HCT116 (cell line): ENCODE results near the gene DNAJC8. TPM values are rescaled to one million over a fixed set of nuclear protein-coding genes. Genes with fewer than 3 reads are reported as not detected.

Experiments used
- ATAC-seq: fragments of 200-7000 bp; cut with Tn5 transposase; 2 replicates; pipeline ENCODE4 v1.9.1; 2020; ENCODE audit warnings: mild to moderate bottlenecking, moderate library complexity
- BruUV-seq: library from RNA; stranded (reverse); fragments of 400-500 nt; replicated peaks from 2 replicates; lab custom pipeline; 2021; lab: Mats Ljungman, UMichigan
- CTCF ChIA-PET: fragments of 300-600 bp; sonication (Branson Sonifier 250); formaldehyde crosslinking; loops from one replicate; lab custom pipeline; 2021; ENCODE audit warnings: antibody characterized with exemption; lab: Charles Lee
- POLR2A ChIA-PET: fragments of 300-600, 350-600 bp; sonication (Branson Sonifier 250); formaldehyde crosslinking; loops from one replicate; lab custom pipeline; 2021; ENCODE audit warnings: antibody characterized with exemption; lab: Charles Lee
- RAD21 ChIA-PET, 2 experiments: fragments of 300-600 bp; sonication (Branson Sonifier 250); formaldehyde crosslinking; loops; one replicate each; lab custom pipeline; 2023; ENCODE audit warnings: low total read pairs in 2 of 2; ENCODE audit not compliant: uncharacterized antibody in 2 of 2, unreplicated experiment in 2 of 2, low non-redundant PET in 1 of 2; lab: Charles Lee
- DNase-seq: peaks from one replicate; pipeline ENCODE4 v3.0.0-alpha.2; 2010; ENCODE audit warnings: low read depth, low spot score
- H2AFZ ChIP-seq: fragments of 200-600 bp; shearing (Covaris generic), sonication (generic); 2 replicates; pipeline ENCODE4 v1.6.1; 2017; ENCODE audit warnings: low read depth, mixed run types, mixed read lengths, antibody characterized with exemption, low read length; ENCODE audit not compliant: poor library complexity, severe bottlenecking
- H3K27ac ChIP-seq: 2 replicates; pipeline ENCODE4 v1.5.1; 2012; ENCODE audit warnings: low read depth, low read length
- H3K27me3 ChIP-seq: fragments of 200-600 bp; sonication (generic); 2 replicates; pipeline ENCODE4 v1.6.1; 2016; ENCODE audit warnings: mixed run types, low read length, mixed read lengths; ENCODE audit not compliant: insufficient read depth
- H3K36me3 ChIP-seq, 2 experiments: fragments of 200-500 bp in 1 of 2; fragments of 200-600 bp in 1 of 2; sonication (Bioruptor generic) in 1 of 2; sonication (generic) in 1 of 2; 2 replicates each; pipeline versions ENCODE4 v1.5.1 to v1.6.1; 2014 to 2016; ENCODE audit warnings: low read length in 2 of 2, inconsistent platforms in 1 of 2, mixed read lengths in 1 of 2, mixed run types in 1 of 2; ENCODE audit not compliant: insufficient read depth in 2 of 2, control insufficient read depth in 1 of 2
- H3K4me1 ChIP-seq, 2 experiments: fragments of 200-600 bp in 1 of 2; sonication (generic) in 1 of 2; 2 replicates each; pipeline versions ENCODE4 v1.5.1 to v1.6.1; 2012 to 2017; ENCODE audit warnings: low read length in 2 of 2, inconsistent platforms in 1 of 2, mild to moderate bottlenecking in 1 of 2, mixed read lengths in 1 of 2, mixed run types in 1 of 2, moderate library complexity in 1 of 2; ENCODE audit not compliant: insufficient read depth in 2 of 2, control insufficient read depth in 1 of 2
- H3K4me2 ChIP-seq: fragments of 200-600 bp; sonication (generic); 2 replicates; pipeline ENCODE4 v1.6.1; 2017; ENCODE audit warnings: mixed run types, low read length, mixed read lengths
- H3K4me3 ChIP-seq, 2 experiments: fragments of 200-600 bp in 1 of 2; sonication (generic) in 1 of 2; replicated peaks in 1 of 2; 2 replicates each; pipeline ENCODE4 v1.5.1; 2011 to 2016; ENCODE audit warnings: low read length in 2 of 2, control low read depth in 1 of 2, low read depth in 1 of 2, mild to moderate bottlenecking in 1 of 2, mixed read lengths in 1 of 2, mixed run types in 1 of 2
- H3K79me2 ChIP-seq: fragments of 200-600 bp; sonication (generic); 2 replicates; pipeline ENCODE4 v1.6.1; 2017; ENCODE audit warnings: mild to moderate bottlenecking, mixed run types, low read length, moderate library complexity, mixed read lengths; ENCODE audit not compliant: insufficient read depth
- H3K9ac ChIP-seq: fragments of 200-600 bp; sonication (generic); 2 replicates; pipeline ENCODE4 v1.6.1; 2016; ENCODE audit warnings: low read length, mixed read lengths
- H3K9me2 ChIP-seq: fragments of 200-600 bp; sonication (generic), shearing (Covaris generic); 2 replicates; pipeline ENCODE4 v1.6.1; 2017; ENCODE audit warnings: mixed run types, mild to moderate bottlenecking, moderate library complexity; ENCODE audit not compliant: insufficient read depth
- H3K9me3 ChIP-seq, 2 experiments: fragments of 200-500 bp in 1 of 2; fragments of 200-600 bp in 1 of 2; sonication (Bioruptor generic) in 1 of 2; sonication (generic) in 1 of 2; 2 replicates each; pipeline ENCODE4 v1.6.1; 2014 to 2017; ENCODE audit warnings: low read length in 2 of 2, mixed read lengths in 2 of 2, inconsistent platforms in 1 of 2, low read depth in 1 of 2, mild to moderate bottlenecking in 1 of 2, mixed run types in 1 of 2, moderate library complexity in 1 of 2; ENCODE audit not compliant: control insufficient read depth in 1 of 2, insufficient read depth in 1 of 2
- H4K20me1 ChIP-seq: fragments of 200-600 bp; sonication (generic), shearing (Covaris generic); 2 replicates; pipeline ENCODE4 v1.6.1; 2017; ENCODE audit warnings: mixed run types, mild to moderate bottlenecking, moderate library complexity; ENCODE audit not compliant: insufficient read depth
- CBX3 ChIP-seq: IDR thresholded peaks from 2 replicates; pipeline ENCODE4 v1.6.1; 2012; ENCODE audit warnings: low read depth
- CEBPB ChIP-seq: IDR thresholded peaks from 2 replicates; pipeline ENCODE4 v1.6.1; 2012; ENCODE audit warnings: low read depth
- CTCF ChIP-seq, 3 experiments: fragments of 200-600 bp in 1 of 3; sonication (generic) in 1 of 3; IDR thresholded peaks in 2 of 3; conservative IDR thresholded peaks in 1 of 3; 2 replicates each; pipeline ENCODE4 v1.5.1; 2012 to 2017; ENCODE audit warnings: low read depth in 2 of 3, low read length in 2 of 3, antibody characterized with exemption in 1 of 3, borderline replicate concordance in 1 of 3, control low read depth in 1 of 3, mild to moderate bottlenecking in 1 of 3, mixed read lengths in 1 of 3, mixed run types in 1 of 3, moderate library complexity in 1 of 3; ENCODE audit not compliant: insufficient read depth in 1 of 3
- EGR1 ChIP-seq: IDR thresholded peaks from 2 replicates; pipeline ENCODE4 v1.6.1; 2012; ENCODE audit warnings: low read depth
- ELF1 ChIP-seq: IDR thresholded peaks from 2 replicates; pipeline ENCODE4 v1.6.1; 2012; ENCODE audit warnings: low read depth, borderline replicate concordance
- EZH2 ChIP-seq: fragments of 200-600 bp; sonication (generic); IDR thresholded peaks from 2 replicates; pipeline ENCODE4 v1.6.1; 2017; ENCODE audit warnings: antibody characterized with exemption, mixed run types
- JUND ChIP-seq: IDR thresholded peaks from 2 replicates; pipeline ENCODE4 v1.6.1; 2012
- SRF ChIP-seq: IDR thresholded peaks from 2 replicates; pipeline ENCODE4 v1.6.1; 2012; ENCODE audit warnings: low read depth
- YY1 ChIP-seq: IDR thresholded peaks from 2 replicates; pipeline ENCODE4 v1.6.1; 2011; ENCODE audit warnings: low read length, low read depth, moderate library complexity, mild to moderate bottlenecking; ENCODE audit not compliant: insufficient replicate concordance; ENCODE audit errors: extremely low read depth
- ZFX ChIP-seq: fragments of 450-650 bp; IDR thresholded peaks from 2 replicates; pipeline ENCODE4 v1.6.1; 2017
- ZNF274 ChIP-seq: fragments of 200-500 bp; sonication (Bioruptor generic); IDR thresholded peaks from 2 replicates; pipeline ENCODE4 v1.6.1; 2014; ENCODE audit warnings: mild to moderate bottlenecking, low read depth, low read length, inconsistent platforms
- intact Hi-C: fragments of 100-400 bp; cut with micrococcal nuclease; formaldehyde crosslinking; loops from 2 replicates; pipeline ENCODE4 v1.10.0; 2022
- total RNA-seq: library from RNA; stranded (reverse); gene quantifications from one replicate; pipeline ENCODE4 v1.2.1, GENCODE V29; 2021; ENCODE audit not compliant: unreplicated experiment
- TF ChIP-seq, protein P1 (sequence below): IDR thresholded peaks from 2 replicates; pipeline ENCODE4 v1.6.1; 2011; ENCODE audit warnings: mild to moderate bottlenecking, low read length, moderate library complexity; ENCODE audit not compliant: insufficient replicate concordance; ENCODE audit errors: extremely low read depth
- TF ChIP-seq, protein P2 (sequence below): IDR thresholded peaks from 2 replicates; pipeline ENCODE4 v1.6.1; 2012; ENCODE audit warnings: low read depth

The DNAJC8 gene
- total RNA-seq, 1 experiment from 2014 or later, result 102 TPM

DNA sequence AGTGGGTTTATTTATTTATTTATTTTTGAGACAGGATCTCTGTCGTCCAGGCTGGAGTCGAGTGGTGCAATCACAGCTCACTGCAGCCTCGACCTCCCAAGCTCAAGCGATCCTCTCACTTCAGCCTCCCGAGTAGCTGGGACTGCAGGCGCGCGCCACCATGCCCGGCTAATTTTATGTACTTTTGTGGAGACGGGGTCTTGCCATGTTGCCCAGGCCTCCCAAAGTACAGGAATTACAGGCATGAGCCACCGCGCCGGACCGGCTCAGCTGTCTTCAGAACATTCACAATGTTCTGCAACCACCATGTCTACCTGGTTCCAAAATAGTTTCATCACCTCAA lies 406 bp upstream of the DNAJC8 start:
- BruUV-seq, result no TSS peak
- H2AFZ ChIP-seq, result no peak overlapping the region
- ChIA-PET RAD21 (no interaction called here), CTCF (interaction anchor here (3.5 kb wide), 1 partner anchor 15 kb away, joined by 42 read pairs; no protein-coding TSS in a partner anchor), POLR2A (interaction anchor here (6.4 kb wide), 1 partner anchor 15 kb away, joined by 61 read pairs; no protein-coding TSS in a partner anchor)
- DNase-seq (no peak), ATAC-seq (no peak; the same call in 1 of the 2 replicates)
- H3K9ac ChIP-seq, result peak overlapping the region; percentile 13; the same call in 1 of the 2 replicates
- H3K9me3 ChIP-seq, result no peaks in the 10 kb centered on the region
- TF ChIP-seq EZH2, result no peak
- TF ChIP-seq EGR1, result no peak
- TF ChIP-seq, protein P1, sequence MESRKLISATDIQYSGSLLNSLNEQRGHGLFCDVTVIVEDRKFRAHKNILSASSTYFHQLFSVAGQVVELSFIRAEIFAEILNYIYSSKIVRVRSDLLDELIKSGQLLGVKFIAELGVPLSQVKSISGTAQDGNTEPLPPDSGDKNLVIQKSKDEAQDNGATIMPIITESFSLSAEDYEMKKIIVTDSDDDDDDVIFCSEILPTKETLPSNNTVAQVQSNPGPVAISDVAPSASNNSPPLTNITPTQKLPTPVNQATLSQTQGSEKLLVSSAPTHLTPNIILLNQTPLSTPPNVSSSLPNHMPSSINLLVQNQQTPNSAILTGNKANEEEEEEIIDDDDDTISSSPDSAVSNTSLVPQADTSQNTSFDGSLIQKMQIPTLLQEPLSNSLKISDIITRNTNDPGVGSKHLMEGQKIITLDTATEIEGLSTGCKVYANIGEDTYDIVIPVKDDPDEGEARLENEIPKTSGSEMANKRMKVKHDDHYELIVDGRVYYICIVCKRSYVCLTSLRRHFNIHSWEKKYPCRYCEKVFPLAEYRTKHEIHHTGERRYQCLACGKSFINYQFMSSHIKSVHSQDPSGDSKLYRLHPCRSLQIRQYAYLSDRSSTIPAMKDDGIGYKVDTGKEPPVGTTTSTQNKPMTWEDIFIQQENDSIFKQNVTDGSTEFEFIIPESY, result no peak
- H3K9me2 ChIP-seq, result no peaks in the 10 kb centered on the region
- peaks cover 70% of the 10 kb centered on the region for H3K79me2 ChIP-seq
- peaks cover 12 to 20% of the 10 kb centered on the region in 2 experiments; a peak in 3 of 4 replicates for H3K36me3 ChIP-seq
- intact Hi-C loops, result no loop called here
- H3K4me1 ChIP-seq, result peaks cover 12 to 31% of the 10 kb centered on the region in 2 experiments
- no peaks in the 10 kb centered on the region for H4K20me1 ChIP-seq
- peak overlapping the region; percentile 85 for H3K4me2 ChIP-seq
- H3K4me3 ChIP-seq, result peak overlapping the region; percentile 96 to 99; a peak in 3 of 4 replicates
- no peaks in the 10 kb centered on the region for H3K27me3 ChIP-seq
- peak overlapping the region; percentile 66; the same call in 1 of the 2 replicates for H3K27ac ChIP-seq

GRCh38 chr1:28229996-28230395 lies 2.8 kb downstream of the DNAJC8 start:
- CTCF ChIA-PET, result no interaction called here
- Histone ChIP-seq H3K4me1 (peaks cover 5 to 15% of the 10 kb centered on the region in 2 experiments; a peak in 3 of 4 replicates), H2AFZ (no peak overlapping the region), H3K27ac (no peak overlapping the region), H3K9ac (no peak overlapping the region), H3K9me2 (no peaks in the 10 kb centered on the region), H3K4me3 (no peak overlapping the region), H3K9me3 (no peaks in the 10 kb centered on the region), H3K4me2 (no peak overlapping the region), H3K27me3 (no peaks in the 10 kb centered on the region), H3K79me2 (peaks cover 69% of the 10 kb centered on the region), H4K20me1 (no peaks in the 10 kb centered on the region), H3K36me3 (peaks cover 36 to 38% of the 10 kb centered on the region in 2 experiments; a peak in 3 of 4 replicates)
- intact Hi-C loops, result no loop called here
- POLR2A ChIA-PET, result no interaction called here
- RAD21 ChIA-PET, result no interaction called here
- ATAC-seq (no peak), DNase-seq (no peak)
- no TSS peak for BruUV-seq
- TF ChIP-seq CTCF (IDR thresholded peaks at IDR 0.05 in 2 of 3, conservative IDR thresholded peaks at IDR 0.05 in 1 of 3; ENCODE audit: borderline replicate concordance in 1 of 3, insufficient read depth in 1 of 3, low read depth in 2 of 3, low read length in 2 of 3), result no peak
- no peak for TF ChIP-seq EZH2
- no peak for TF ChIP-seq YY1
- no peak for TF ChIP-seq ELF1
- TF ChIP-seq, protein P2, sequence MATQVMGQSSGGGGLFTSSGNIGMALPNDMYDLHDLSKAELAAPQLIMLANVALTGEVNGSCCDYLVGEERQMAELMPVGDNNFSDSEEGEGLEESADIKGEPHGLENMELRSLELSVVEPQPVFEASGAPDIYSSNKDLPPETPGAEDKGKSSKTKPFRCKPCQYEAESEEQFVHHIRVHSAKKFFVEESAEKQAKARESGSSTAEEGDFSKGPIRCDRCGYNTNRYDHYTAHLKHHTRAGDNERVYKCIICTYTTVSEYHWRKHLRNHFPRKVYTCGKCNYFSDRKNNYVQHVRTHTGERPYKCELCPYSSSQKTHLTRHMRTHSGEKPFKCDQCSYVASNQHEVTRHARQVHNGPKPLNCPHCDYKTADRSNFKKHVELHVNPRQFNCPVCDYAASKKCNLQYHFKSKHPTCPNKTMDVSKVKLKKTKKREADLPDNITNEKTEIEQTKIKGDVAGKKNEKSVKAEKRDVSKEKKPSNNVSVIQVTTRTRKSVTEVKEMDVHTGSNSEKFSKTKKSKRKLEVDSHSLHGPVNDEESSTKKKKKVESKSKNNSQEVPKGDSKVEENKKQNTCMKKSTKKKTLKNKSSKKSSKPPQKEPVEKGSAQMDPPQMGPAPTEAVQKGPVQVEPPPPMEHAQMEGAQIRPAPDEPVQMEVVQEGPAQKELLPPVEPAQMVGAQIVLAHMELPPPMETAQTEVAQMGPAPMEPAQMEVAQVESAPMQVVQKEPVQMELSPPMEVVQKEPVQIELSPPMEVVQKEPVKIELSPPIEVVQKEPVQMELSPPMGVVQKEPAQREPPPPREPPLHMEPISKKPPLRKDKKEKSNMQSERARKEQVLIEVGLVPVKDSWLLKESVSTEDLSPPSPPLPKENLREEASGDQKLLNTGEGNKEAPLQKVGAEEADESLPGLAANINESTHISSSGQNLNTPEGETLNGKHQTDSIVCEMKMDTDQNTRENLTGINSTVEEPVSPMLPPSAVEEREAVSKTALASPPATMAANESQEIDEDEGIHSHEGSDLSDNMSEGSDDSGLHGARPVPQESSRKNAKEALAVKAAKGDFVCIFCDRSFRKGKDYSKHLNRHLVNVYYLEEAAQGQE, result no peak
- TF ChIP-seq JUND, result no peak
- TF ChIP-seq ZFX, result no peak
- no peak for TF ChIP-seq ZNF274
- no peak for TF ChIP-seq CBX3
- TF ChIP-seq SRF, result no peak
- no peak for TF ChIP-seq CEBPB
